Gastroesophageal sphincter (tissue), 3 donors: ENCODE data around the gene ZDHHC4.

ENCODE experiments used
- POLR2A ChIP-seq, 2 donors: fragments of 450-650 bp; IDR thresholded peaks; one replicate each; pipeline ENCODE4 v1.6.1; 2017; ENCODE audit warnings: antibody characterized with exemption in 2 of 2, mild to moderate bottlenecking in 2 of 2, moderate library complexity in 1 of 2
- POLR2AphosphoS5 ChIP-seq: sonication (generic); formaldehyde crosslinking; IDR thresholded peaks from one replicate; pipeline ENCODE4 v1.6.1; 2017; ENCODE audit warnings: antibody characterized with exemption
- TF ChIP-seq, protein P1 (sequence below), 4 experiments: fragments of 200-600 bp in 2 of 4; fragments of 450-650 bp in 2 of 4; sonication (generic) in 1 of 4; IDR thresholded peaks; one replicate each; pipeline ENCODE4 v1.5.1; 2017 to 2019; ENCODE audit warnings: antibody characterized with exemption in 4 of 4, mild to moderate bottlenecking in 2 of 4, moderate library complexity in 2 of 4

DNA sequence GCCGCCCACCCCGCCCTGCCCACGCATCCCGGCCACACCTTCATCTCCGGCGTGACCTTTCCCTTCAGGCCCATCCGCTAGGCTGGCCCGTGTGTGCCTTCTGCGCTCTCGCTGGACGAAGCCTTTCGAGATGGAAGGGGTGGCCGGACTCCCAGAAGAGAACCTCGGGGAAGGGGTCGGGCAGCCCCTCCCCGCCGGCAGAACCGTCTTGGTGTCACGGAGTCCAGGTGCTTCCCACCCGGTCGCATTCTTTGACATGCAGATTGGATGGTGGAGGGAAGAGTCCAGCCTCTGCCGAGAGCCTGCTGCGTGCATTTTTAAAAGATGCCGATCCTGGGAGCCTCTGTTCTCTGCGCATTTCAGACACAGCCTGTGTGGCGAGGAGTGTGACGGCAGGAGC lies 30.8 kb downstream of the ZDHHC4 start:
- TF ChIP-seq POLR2AphosphoS5 = no peak
- TF ChIP-seq, protein P1, sequence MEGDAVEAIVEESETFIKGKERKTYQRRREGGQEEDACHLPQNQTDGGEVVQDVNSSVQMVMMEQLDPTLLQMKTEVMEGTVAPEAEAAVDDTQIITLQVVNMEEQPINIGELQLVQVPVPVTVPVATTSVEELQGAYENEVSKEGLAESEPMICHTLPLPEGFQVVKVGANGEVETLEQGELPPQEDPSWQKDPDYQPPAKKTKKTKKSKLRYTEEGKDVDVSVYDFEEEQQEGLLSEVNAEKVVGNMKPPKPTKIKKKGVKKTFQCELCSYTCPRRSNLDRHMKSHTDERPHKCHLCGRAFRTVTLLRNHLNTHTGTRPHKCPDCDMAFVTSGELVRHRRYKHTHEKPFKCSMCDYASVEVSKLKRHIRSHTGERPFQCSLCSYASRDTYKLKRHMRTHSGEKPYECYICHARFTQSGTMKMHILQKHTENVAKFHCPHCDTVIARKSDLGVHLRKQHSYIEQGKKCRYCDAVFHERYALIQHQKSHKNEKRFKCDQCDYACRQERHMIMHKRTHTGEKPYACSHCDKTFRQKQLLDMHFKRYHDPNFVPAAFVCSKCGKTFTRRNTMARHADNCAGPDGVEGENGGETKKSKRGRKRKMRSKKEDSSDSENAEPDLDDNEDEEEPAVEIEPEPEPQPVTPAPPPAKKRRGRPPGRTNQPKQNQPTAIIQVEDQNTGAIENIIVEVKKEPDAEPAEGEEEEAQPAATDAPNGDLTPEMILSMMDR (IDR thresholded peaks at IDR 0.05) = no peak
- no peak for TF ChIP-seq POLR2A (IDR thresholded peaks at IDR 0.05)
